NCI-H510A treated with DMSO at 0.1 percent for 48 hours (cell line): ENCODE measurements around the gene MED13L.
A peak's percentile ranks its signal among the peaks of the same experiment; 100 is the strongest.

ENCODE experiments used
- DNase-seq: peaks from one replicate; lab custom pipeline; 2025; lab: John Stamatoyannopoulos, UW

MED13L gene

GRCh38 chr12:115910057-115910456, 367.4 kb downstream of the MED13L start:
- DNase-seq: peak; percentile 75
